Measurements from ENCODE around the gene GPR142.

The GPR142 gene

GRCh38 chr17:74371653-74372147 is 4.4 kb downstream of the GPR142 start:
- no peak for DNase-seq

DNA sequence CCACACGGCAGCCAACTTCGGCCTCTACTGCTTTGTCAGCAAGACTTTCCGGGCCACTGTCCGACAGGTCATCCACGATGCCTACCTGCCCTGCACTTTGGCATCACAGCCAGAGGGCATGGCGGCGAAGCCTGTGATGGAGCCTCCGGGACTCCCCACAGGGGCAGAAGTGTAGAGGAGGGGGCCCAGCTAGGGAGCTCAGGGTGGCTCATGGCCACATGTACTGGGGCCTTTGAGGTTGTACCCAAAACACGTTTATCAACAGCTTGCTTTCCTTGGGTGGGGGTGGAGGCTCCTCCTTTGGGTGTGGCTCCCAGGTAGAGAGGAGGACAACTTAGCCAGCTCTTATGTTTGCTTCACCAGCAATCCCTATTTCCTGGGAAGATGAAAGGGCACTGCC is 5.1 kb downstream of the GPR142 start:
- no peak for DNase-seq

GRCh38 chr17:74373838-74374606 is 6.7 kb downstream of the GPR142 start:
- no peak for DNase-seq

DNA sequence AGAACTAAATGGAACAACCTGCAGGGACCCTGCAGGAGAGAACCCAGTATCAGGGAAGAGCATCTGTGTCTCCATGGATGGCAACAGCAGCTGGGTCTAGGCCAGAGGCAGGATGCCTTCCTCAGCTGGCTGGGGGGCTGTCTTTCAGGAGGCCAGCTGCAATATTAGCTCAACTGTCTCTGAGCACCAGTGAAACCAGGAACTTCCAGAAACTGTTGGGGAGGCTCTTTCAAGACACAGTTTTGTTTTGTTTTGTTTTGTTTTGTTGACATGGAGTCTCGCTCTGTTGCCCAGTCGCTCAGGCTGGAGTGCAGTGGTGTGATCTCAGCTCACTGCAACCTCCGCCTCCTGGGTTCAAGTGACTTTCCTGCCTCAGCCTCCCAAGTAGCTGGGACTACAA is 7.6 kb downstream of the GPR142 start:
- DNase-seq: no peak

DNA sequence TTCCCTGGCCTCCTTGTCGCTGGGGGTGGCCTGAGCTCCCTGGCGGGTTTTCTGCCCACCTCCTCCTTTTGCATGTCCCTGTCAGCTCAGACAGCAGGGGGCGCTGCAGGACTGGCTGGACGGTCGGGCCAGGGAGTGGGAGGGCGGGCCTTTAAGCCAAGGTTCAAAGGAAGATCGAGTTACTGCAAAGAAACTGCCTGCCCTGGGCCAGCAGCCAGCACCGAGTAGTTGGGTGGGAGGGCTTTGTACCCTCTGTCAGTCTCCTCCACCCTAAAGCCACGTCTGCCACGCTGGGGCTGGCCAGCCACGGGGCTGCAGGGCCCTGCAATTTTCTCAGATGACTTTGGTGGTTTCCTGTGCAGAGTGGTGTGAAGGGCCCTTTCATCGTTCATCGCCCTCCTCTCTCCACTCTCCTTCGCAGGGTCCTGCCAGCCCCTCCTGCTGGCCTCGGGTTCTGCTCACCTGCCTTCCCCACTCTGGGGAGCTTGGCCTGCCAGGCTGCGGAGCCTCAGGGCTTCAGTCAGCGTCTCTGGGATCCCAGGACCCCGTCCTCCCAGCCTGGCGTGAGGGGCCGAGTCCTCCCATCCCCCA is 12.3 kb downstream of the GPR142 start:
- DNase-seq: peak; percentile 92

DNA sequence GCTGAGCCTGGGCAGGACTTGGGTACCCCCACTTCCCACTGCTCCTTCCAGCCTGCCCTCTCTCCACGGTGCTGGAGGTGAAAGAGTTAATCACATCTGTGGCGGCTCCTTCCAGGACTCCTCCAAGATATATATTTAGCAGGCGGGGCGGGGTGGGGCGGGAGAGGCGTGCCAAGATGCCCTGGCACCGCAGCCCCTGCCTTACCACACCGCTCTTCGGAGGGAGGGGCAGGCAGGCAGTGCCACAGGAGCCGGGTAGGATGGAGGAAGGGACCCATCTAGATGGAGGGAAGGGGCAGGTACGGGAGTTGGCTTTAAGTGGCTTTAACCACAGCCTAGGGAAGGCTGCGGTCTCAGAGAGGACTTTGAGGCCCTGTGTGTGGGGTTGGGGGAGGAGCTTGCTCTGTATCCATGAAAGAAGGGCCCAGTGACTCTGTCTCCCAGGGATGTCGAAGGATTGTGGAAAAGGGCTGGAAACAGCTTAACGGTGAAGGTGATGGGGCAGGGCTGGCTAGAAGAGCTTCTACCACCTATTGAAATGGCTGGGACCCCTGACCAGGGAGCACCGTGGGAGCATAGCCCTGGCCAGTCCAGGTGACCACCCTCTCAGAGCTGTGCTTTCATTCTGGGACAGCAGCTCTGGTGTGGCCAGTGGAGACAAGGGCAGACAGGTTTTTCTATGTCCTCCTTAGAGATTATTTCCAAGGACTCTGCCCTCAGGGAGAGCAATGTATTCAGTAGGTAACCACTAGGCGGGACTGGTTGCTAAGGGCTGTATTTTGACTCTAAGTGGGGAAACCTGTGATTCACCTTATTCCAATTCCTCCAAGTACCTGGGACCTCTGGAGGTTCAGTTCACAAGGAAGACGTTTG is 13.0 kb downstream of the GPR142 start:
- DNase-seq: no peak

- DNase-seq: no peak
Observed at GRCh38 chr17:74380959-74381808, 13.9 kb downstream of the GPR142 start.

DNA sequence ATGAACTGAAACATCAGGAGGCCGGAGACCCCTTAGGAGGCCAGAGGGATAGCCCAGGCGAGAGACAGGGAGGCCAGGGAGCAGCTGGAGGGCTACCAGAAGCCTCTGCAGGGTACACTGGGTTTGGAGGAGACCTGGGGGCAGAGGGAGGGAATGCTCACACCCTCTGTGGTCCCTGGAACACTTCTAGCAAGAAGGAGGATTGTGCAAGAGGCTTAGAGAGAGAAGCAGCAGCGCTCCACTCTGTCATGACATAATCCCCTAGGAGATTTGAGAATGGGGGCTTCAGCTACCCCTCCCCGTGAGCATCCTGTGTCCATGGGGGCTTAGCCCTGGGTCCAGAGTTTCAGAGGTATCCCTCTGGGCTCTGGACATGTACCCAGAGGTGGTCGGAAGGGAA is 15.8 kb downstream of the GPR142 start:
- no peak for DNase-seq

DNA sequence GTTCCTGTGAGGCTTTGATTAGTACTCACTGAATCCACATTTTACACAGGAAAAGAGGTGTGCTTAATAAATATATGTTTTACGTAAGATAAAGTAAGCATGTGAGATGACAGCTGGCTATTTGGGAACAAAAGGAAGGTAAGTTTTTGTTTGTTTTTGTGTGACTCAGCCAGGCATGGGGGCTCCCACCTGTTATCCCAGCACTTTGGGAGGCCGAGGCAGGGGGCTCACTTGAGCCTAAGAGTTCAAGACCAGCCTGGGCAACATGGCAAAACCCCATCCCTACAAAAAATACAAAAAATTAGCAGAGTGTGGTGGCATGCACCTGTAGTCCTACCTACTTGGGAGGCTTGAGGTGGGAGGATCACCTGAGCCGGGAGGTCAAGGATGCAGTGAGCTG is 17.9 kb downstream of the GPR142 start:
- DNase-seq: no peak

DNA sequence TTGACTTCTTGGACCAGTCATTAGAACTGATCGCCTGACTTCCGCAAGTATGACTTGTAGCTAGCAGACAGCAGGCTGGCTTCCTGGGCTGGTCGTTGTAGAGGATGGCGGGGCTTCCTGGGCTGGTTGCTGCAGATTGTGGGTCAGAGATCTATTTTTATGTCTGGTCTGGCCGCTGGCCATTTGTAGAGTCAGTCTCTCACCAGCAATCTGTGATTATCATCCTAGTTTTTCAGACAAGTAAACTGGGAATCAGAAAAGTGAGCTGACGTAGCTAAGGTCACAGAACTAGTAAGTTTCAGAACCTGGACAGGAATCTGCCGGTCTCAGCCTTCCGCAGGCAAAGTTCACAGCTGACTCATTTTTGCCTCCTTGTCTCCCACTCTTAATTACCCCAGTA is 19.1 kb downstream of the GPR142 start:
- DNase-seq: no peak

GRCh38 chr17:74387365-74388218 is 20.3 kb downstream of the GPR142 start:
- no peak for DNase-seq

- no peak for DNase-seq
Observed at GRCh38 chr17:74389084-74389753, 21.9 kb downstream of the GPR142 start.

GRCh38 chr17:74389937-74390679 is 22.8 kb downstream of the GPR142 start:
- DNase-seq: no peak

- no peak for DNase-seq
Observed at GRCh38 chr17:74390680-74391653, 23.7 kb downstream of the GPR142 start.

DNA sequence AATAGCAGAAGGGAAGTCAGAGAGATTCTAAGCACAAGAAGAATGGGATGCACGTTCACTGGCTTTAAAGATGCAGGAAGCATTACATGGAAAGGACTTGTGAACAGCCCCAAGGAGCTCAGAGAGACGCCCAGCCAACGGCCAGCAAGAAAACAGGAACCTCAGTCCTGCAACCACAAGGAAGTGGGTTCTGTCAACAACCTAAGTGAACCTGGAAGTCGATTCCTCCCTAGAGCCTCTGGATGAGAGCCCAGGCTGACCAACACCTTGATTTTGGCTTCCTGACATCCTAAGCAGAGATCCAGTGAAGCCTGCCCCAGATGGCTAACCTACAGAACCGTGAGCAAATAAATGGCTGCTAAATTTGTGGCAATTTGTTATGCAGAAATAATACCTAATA is 24.5 kb downstream of the GPR142 start:
- DNase-seq: no peak

DNA sequence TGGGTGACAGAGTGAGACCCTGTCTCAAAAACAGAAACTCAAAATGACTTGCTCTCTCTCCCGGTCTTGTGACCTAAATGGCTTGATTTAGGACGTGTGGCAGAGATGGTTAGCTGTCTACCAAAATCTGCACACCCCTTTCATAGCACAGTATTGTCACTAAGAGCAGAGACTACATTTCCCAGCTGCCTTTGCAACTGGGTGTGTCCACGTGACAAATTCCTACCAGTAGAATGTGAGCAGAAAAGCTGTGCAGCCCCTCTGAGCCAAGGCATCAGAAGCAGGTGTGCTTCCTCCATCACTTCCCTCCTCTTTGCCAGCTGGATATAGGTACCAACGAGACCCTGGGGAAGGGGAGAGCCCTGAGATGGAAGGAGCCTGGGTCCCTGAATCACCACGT is 25.5 kb downstream of the GPR142 start:
- no peak for DNase-seq

- no peak for DNase-seq
Observed at GRCh38 chr17:74393346-74393942, 26.1 kb downstream of the GPR142 start.

- no peak for DNase-seq
Observed at GRCh38 chr17:74394275-74394950, 27.1 kb downstream of the GPR142 start.
